Liver (tissue), 9 donors: Measurements from ENCODE around the gene AGPAT3. TPM values are rescaled to one million over a fixed set of nuclear protein-coding genes. Genes with fewer than 3 reads are reported as not detected.
A peak's percentile ranks its signal among the peaks of the same experiment; 100 is the strongest.

Source experiments
- DNase-seq: peaks from one replicate; pipeline ENCODE4 v3.0.0-alpha.2; 2017; ENCODE audit warnings: low spot score
- H3K27ac ChIP-seq, 2 donors: one replicate each; pipeline ENCODE4 v1.7.0; 2013; ENCODE audit warnings: inconsistent platforms in 2 of 2, low read length in 2 of 2, control low read depth in 1 of 2, low read depth in 1 of 2, mild to moderate bottlenecking in 1 of 2
- H3K27me3 ChIP-seq, 4 donors: one replicate each; pipeline versions ENCODE4 v1.6.1 to v1.7.0; 2013; ENCODE audit warnings: low read length in 3 of 4, inconsistent platforms in 1 of 4, mild to moderate bottlenecking in 1 of 4, moderate library complexity in 1 of 4; ENCODE audit not compliant: control insufficient read depth in 4 of 4, insufficient read depth in 4 of 4
- H3K36me3 ChIP-seq, 4 donors: one replicate each; pipeline versions ENCODE4 v1.6.1 to v1.7.0; 2013; ENCODE audit warnings: low read length in 3 of 4, mild to moderate bottlenecking in 3 of 4, low read depth in 1 of 4, moderate library complexity in 1 of 4; ENCODE audit not compliant: control insufficient read depth in 4 of 4, insufficient read depth in 3 of 4
- H3K4me1 ChIP-seq, 4 donors: one replicate each; pipeline versions ENCODE4 v1.6.1 to v1.7.0; 2013; ENCODE audit warnings: low read length in 3 of 4, mild to moderate bottlenecking in 3 of 4, moderate library complexity in 1 of 4; ENCODE audit not compliant: control insufficient read depth in 4 of 4, insufficient read depth in 4 of 4
- H3K4me3 ChIP-seq, 3 donors: one replicate each; pipeline versions ENCODE4 v1.6.1 to v1.7.0; 2013; ENCODE audit warnings: low read length in 3 of 3, control low read depth in 1 of 3, low read depth in 1 of 3, mild to moderate bottlenecking in 1 of 3
- H3K9ac ChIP-seq, 2 donors: one replicate each; pipeline ENCODE4 v1.7.0; 2013; ENCODE audit warnings: low read length in 2 of 2, mild to moderate bottlenecking in 2 of 2, moderate library complexity in 2 of 2, control low read depth in 1 of 2, low read depth in 1 of 2
- H3K9me3 ChIP-seq, 4 donors: one replicate each; pipeline versions ENCODE4 v1.6.1 to v1.7.0; 2013; ENCODE audit warnings: low read length in 3 of 4; ENCODE audit not compliant: control insufficient read depth in 4 of 4
- EGR1 ChIP-seq, 2 donors: IDR thresholded peaks; 2 replicates each; pipeline ENCODE4 v1.6.1; 2016 to 2018; ENCODE audit warnings: antibody characterized with exemption in 2 of 2, low read depth in 2 of 2
- FOXA1 ChIP-seq: IDR thresholded peaks from 2 replicates; pipeline ENCODE4 v1.6.1; 2016; ENCODE audit warnings: antibody characterized with exemption
- GABPA ChIP-seq, 2 donors: IDR thresholded peaks in 1 of 2; conservative IDR thresholded peaks in 1 of 2; 2 replicates each; pipeline ENCODE4 v1.6.1; 2016; ENCODE audit warnings: antibody characterized with exemption in 2 of 2, mild to moderate bottlenecking in 1 of 2, moderate library complexity in 1 of 2
- HNF4A ChIP-seq, 2 donors: conservative IDR thresholded peaks; 2 replicates each; pipeline ENCODE4 v1.6.1; 2016; ENCODE audit warnings: antibody characterized with exemption in 2 of 2, mild to moderate bottlenecking in 2 of 2
- MAX ChIP-seq: IDR thresholded peaks from 2 replicates; pipeline ENCODE4 v1.6.1; 2016; ENCODE audit warnings: antibody characterized with exemption
- RAD21 ChIP-seq, 2 donors: IDR thresholded peaks; 2 replicates each; pipeline ENCODE4 v1.6.1; 2016; ENCODE audit warnings: antibody characterized with exemption in 2 of 2, mild to moderate bottlenecking in 2 of 2
- RXRA ChIP-seq, 2 donors: IDR thresholded peaks; 2 replicates each; pipeline ENCODE4 v1.6.1; 2017 to 2018; ENCODE audit warnings: antibody characterized with exemption in 2 of 2, mild to moderate bottlenecking in 1 of 2
- SP1 ChIP-seq: IDR thresholded peaks from 2 replicates; pipeline ENCODE4 v1.6.1; 2018; ENCODE audit warnings: antibody characterized with exemption, mild to moderate bottlenecking
- TAF1 ChIP-seq: conservative IDR thresholded peaks from 2 replicates; pipeline ENCODE4 v1.6.1; 2016; ENCODE audit warnings: antibody characterized with exemption, mild to moderate bottlenecking
- YY1 ChIP-seq: IDR thresholded peaks from 2 replicates; pipeline ENCODE4 v1.6.1; 2016; ENCODE audit warnings: antibody characterized with exemption, mild to moderate bottlenecking
- WGBS: extraction: QIAGEN DNeasy Blood & Tissue Kit; methylation state at CpG from one replicate; pipeline ENCODE4 v1.1.7; 2013; 5-methylcytosine and 5-hydroxymethylcytosine counted together
- polyA plus RNA-seq, 2 donors: library from polyadenylated mRNA; stranded (reverse) in 1 of 2; unstranded in 1 of 2; fragments of 200-250 nt in 1 of 2; fragments of >200 nt in 1 of 2; fragmentation: Nextera tagmentation in 1 of 2; extraction: Ambion mirVana in 1 of 2; gene quantifications; one replicate each; pipeline versions ENCODE4 v1.2.1 to v1.2.3, GENCODE V29; 2013 to 2015
- total RNA-seq, 2 donors: library from RNA; depleted of rRNA; stranded (reverse); fragments of >200 nt; gene quantifications; one replicate each; pipeline ENCODE4 v1.2.3, GENCODE V29; 2014
- TF ChIP-seq, protein P1 (sequence below): fragments of 150-350 bp; IDR thresholded peaks from 2 replicates; pipeline ENCODE4 v1.5.1; 2017; ENCODE audit warnings: improper control_type of control experiment, low read depth, low read length; ENCODE audit not compliant: missing input control
- donor health status: healthy.
- donor health status: healthy.
- donor health status: healthy.
- donor health status: healthy.
- donor health status: healthy.

Gene AGPAT3
- total and polyA plus RNA-seq, 4 donors: 32.3 to 148 (median 59.8) TPM

DNA sequence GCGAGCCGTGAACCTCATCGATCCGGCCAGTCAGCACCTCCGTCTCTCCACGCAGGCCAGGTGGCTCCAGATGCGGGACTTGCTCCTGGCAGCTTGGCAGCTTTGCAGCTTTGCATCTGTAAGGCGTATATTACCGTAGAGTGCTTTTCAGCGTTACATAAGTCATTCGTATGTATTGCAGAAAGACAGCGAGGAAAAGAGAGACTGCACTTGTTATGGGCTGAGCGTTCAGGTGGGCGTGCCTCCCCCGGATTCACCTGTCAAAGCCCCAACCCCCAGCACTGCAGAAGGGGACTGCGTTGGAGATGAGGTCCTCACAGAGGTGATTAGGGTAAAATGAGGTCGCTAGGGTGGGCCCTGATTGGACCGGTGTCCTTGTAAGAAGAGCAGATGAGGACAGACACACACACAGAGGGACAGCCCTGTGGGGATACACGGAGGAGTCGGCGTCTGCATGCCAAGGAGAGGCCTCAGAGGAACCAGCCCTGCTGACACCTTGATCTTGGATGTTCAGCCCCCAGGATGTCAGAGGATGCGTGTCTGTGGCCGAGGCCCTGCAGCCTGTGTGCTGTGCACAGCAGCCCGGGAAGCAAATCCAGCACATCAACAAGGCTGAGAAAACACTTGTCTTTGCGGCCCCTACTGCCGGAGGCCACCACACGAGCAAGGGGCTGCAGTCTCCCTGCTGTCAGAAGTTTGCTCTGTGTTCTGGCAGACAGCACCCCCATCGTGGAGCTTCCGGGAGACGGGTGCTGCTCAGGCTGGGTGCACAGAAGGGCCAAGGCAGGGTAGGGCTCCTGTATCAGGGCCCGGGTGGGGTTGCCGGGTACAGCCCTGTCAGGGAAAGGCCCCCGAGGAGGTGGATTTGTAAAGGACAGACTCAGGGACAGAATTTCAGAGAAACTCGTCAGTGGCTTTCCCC lies 10.9 kb upstream of the AGPAT3 start:
- DNase-seq: no peak
- TF ChIP-seq EGR1 (IDR thresholded peaks at IDR 0.05; ENCODE audit: low read depth in 2 of 2) (no peak), RAD21 (IDR thresholded peaks at IDR 0.05) (no peak), TAF1 (no peak), MAX (no peak), RXRA (IDR thresholded peaks at IDR 0.05) (no peak), HNF4A (conservative IDR thresholded peaks at IDR 0.05) (no peak), FOXA1 (no peak)
- TF ChIP-seq, protein P1, sequence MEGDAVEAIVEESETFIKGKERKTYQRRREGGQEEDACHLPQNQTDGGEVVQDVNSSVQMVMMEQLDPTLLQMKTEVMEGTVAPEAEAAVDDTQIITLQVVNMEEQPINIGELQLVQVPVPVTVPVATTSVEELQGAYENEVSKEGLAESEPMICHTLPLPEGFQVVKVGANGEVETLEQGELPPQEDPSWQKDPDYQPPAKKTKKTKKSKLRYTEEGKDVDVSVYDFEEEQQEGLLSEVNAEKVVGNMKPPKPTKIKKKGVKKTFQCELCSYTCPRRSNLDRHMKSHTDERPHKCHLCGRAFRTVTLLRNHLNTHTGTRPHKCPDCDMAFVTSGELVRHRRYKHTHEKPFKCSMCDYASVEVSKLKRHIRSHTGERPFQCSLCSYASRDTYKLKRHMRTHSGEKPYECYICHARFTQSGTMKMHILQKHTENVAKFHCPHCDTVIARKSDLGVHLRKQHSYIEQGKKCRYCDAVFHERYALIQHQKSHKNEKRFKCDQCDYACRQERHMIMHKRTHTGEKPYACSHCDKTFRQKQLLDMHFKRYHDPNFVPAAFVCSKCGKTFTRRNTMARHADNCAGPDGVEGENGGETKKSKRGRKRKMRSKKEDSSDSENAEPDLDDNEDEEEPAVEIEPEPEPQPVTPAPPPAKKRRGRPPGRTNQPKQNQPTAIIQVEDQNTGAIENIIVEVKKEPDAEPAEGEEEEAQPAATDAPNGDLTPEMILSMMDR: no peak
- Histone ChIP-seq H3K9me3 (no peaks in the 10 kb centered on the region), H3K27ac (no peak overlapping the region), H3K36me3 (no peaks in the 10 kb centered on the region), H3K9ac (no peak overlapping the region), H3K4me1 (no peaks in the 10 kb centered on the region), H3K27me3 (no peaks in the 10 kb centered on the region), H3K4me3 (no peak overlapping the region)
- 93% methylated on average over 34 of the region's 34 CpGs for WGBS

DNA sequence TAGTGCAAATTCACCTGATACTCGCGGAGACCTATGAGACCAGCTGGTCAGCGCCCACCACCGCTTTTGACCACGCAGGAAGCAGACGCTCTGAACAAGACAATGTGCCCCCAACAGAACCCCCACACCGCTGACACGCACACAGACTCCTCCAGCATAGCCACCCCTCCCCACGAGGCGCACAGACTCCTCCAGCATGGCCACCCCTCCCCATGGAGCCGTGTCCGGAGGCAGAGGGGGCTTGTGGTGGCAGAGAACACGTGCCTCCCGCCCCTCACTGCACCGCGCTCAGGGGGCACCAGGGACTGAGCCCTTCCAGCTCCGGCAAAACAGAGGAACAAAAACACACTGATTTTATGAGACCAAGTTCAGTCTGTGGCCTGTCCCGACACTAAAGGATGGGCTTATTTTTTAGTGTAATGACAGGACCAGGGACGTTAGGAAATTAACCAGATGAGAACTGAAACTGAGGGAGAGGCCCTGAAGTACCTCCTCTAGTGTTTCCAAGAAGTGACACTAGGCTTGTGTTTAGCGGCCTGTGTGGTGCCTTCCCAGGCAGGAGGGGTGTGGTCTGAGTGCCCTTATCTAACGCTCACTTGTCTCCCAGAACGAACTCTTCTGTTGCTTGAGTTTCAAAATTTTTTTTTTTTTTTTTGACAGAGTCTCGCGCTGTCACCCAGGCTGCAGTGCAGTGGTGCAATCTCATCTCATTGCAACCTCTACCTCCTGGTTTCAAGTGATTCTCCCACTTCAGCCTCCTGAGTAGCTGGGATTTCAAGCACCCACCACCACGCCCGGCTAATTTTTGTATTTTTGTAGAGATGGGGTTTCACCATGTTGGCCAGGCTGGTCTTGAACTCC lies 10.0 kb upstream of the AGPAT3 start:
- no peak overlapping the region for H3K27ac ChIP-seq
- no peaks in the 10 kb centered on the region for H3K9me3 ChIP-seq
- no peaks in the 10 kb centered on the region for H3K4me1 ChIP-seq
- no peaks in the 10 kb centered on the region for H3K36me3 ChIP-seq
- no peak for TF ChIP-seq RXRA (IDR thresholded peaks at IDR 0.05)
- no peak for TF ChIP-seq YY1
- no peak for TF ChIP-seq GABPA (IDR thresholded peaks at IDR 0.05 in 1 of 2, conservative IDR thresholded peaks at IDR 0.05 in 1 of 2)
- no peak for TF ChIP-seq FOXA1
- H3K4me3 ChIP-seq: no peak overlapping the region
- peak; percentile 67 for DNase-seq
- no peak overlapping the region for H3K9ac ChIP-seq
- 80% methylated on average over 26 of the region's 26 CpGs for whole genome bisulfite sequencing
- H3K27me3 ChIP-seq: no peaks in the 10 kb centered on the region

GRCh38 chr21:43855955-43856354 lies 9.1 kb upstream of the AGPAT3 start:
- no peak overlapping the region for H3K27ac ChIP-seq
- WGBS: 88% methylated on average over 10 of the region's 10 CpGs
- no peak for DNase-seq

More at GRCh38 chr21:43855955-43856354, 9.1 kb upstream of the AGPAT3 start:
- TF ChIP-seq SP1 (no peak), RAD21 (IDR thresholded peaks at IDR 0.05) (no peak)
- TF ChIP-seq, protein P1: no peak
- Histone ChIP-seq H3K27me3 (no peaks in the 10 kb centered on the region), H3K9ac (no peak overlapping the region), H3K4me3 (no peak overlapping the region), H3K36me3 (no peaks in the 10 kb centered on the region), H3K9me3 (no peaks in the 10 kb centered on the region), H3K4me1 (no peaks in the 10 kb centered on the region)
